NCI-H2029 (cell line): ENCODE measurements around the gene IFI27L2.

ENCODE experiments used
- DNase-seq: peaks from one replicate; lab custom pipeline; 2025; lab: John Stamatoyannopoulos, UW

Gene IFI27L2

DNA sequence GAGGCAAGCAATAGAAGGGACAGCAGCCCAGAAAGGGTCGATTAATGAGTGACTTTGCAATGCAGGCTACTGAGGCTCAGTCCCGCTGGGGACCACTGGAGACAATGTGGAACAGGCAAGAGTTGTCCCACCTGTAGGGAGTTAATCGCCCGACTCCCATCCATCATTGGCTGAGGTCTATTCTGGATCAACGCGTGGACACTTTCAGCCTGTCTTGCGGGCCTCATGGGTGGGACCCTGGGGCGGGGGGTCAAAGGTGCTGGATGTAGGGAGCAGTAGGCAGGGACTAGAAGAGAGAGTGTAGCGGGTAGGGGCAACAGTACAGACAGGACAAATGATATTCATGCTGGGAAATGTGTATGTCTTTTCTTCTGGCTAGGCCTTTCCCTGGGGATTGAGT is 6.1 kb downstream of the IFI27L2 start:
- DNase-seq: no peak

DNA sequence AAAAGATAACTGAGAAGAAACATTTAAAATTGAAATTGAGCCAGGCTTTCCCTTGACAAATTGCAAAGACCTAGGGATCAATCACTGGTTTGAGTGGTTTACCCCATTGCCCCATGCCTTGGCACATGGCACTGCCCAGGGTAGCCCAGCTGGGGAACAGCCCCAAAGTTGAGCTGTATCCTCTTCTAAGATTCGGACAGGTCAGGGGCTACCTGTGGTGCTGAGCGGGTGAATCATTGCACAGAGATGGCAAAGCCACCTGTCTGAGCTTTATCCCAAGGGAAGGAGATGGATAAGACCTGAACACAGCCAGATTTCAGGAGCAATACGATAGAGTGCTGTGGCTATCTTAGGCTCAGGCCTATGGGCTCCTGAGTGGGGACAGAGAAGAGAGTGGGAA is 7.0 kb downstream of the IFI27L2 start:
- no peak for DNase-seq

DNA sequence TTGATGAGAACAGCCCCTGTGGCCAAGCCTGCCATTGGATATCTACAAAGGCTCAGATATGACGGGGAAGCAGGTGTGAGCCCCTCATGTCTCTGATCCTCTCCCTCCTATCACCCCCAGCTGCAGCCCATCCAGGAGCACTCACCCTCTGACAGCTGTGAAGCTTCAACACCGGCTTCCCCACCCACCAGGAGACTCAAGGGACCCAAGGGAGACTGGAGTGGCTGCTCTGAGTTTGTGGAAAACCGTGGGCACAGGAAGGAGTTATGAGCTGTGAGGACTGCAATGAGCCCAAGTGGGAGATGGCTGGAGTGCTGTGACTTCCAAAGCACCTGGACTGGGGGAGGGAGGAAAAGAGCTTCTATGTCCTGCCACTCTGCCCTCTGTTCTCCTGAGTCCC is 7.9 kb downstream of the IFI27L2 start:
- DNase-seq: no peak

DNA sequence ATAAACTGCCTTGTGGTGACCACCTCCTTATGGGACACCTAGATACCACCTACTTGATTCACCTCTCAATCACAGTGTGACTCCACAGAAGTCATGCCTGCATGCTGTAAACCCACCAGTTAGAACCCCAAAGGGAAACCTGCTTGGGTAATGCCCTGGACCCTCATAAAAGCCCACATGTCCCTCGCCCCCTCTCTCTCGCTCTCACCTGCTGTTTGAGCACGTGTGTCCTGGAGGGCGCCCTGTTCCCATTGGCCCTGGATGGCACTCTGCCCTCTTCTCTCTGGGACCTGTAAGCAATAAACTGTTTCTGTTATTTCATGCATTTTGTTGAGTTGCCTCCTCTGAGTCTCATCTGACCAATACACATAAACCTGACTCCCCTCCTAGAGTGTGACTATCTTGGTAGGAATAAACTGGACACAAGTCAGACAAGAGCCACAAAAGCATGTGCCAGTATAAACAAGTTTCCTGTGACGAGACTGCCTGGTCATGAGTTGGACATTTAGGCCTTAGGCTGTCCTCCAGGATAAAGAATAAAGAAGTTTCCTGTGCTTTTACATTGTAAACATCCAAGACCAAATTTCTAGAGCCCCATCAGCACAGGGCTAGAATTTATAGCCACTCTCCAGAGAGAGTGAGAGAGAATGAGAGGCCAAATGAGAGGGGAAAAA is 8.6 kb downstream of the IFI27L2 start:
- DNase-seq: no peak

DNA sequence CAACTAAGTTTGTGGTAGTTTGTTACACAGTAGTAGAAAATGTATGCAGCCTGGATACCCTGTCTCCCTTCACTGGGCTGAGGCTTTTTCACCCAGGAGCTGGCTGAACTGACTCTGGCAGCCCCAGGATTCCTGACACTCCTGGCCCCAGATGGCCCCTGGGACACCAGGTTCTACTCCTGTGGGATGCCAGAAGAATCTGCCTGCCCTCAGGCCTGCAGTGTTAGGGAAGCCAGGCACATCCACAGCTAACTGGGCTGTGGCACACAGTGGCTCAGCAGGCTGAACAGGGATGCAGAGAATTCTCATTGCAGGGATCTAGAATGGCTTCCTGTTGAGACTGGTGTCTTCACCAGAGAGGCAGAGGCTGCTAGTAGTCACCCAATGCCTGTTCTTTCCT is 10.3 kb downstream of the IFI27L2 start:
- DNase-seq: no peak

DNA sequence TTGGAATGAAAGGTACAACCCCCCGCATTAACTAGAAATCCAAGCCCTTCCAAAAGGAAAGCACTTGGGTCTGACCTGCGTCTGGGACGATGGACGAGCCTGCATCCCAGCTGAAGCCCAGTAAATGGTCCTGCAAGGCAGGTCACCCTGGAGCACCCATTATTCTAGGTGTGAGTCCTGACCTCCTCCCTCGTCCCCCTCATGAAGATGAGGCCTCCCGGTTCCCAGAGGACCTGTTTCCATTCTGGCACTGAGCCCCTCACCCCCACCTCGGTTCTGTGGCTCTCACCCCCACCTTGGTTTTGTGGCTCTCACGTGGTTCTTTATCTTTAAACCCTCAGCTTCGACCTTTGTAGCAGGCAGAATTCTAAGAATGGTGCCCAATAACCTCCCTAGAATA is 11.5 kb downstream of the IFI27L2 start:
- DNase-seq: no peak

DNA sequence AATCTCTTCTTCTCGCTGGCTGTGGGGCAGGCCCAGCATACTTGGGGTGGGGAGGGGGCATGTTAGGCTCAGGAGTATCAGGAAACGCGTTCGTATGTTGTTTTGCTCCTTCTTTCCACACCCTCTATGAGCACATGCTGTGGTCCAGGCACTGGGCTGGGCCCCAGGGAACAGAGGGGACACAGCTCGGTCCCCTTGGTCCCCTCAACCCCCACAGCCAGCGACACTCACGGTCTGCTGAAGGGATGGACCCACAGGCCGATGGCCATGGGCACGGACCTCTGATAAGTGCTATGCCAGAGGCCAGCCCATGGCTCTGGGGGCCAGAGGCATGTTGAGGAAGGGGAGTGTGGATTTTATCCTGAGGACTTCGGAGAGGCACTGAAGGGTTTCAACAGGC is 12.7 kb downstream of the IFI27L2 start:
- no peak for DNase-seq

DNA sequence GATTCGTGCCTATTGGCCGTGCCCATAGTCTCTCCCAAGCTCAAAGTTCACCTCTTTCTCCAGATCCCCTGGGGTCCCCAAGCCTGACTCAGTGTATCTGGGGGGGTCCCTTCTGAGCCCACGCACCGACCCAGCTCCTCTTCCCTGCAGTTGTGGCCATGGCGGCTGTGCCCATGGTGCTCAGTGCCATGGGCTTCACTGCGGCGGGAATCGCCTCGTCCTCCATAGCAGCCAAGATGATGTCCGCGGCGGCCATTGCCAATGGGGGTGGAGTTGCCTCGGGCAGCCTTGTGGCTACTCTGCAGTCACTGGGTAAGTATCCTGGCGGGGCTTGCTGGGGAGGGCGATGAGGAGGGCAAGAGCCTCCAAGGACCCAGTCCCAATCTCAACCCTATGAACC is 13.8 kb downstream of the IFI27L2 start:
- DNase-seq: no peak

DNA sequence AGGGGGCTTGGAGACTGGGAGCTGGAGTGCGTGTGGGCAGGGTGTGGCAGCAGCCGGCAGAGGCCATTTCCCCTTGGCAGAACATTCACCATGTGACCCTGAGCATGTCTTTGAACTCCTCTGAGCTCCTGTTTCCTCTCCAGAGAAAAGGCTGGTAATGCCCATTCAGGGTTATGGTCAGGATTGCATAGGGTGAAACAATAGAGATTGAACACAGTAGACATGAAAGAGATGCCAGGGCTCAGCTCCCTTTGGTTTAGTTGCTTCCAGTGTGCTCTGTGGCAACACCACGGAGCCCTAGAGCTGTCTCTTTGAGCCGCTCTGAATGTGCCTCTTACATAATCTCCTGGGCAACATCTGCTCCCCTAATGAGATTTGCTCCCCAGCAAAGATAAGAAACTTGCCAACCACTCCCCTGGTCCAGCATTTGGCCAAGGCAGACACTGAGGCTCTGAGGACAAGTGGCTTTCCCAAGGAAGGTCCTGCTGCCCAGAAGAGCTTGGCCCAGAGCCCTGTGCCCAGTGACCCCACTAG is 14.3 kb downstream of the IFI27L2 start:
- no peak for DNase-seq

DNA sequence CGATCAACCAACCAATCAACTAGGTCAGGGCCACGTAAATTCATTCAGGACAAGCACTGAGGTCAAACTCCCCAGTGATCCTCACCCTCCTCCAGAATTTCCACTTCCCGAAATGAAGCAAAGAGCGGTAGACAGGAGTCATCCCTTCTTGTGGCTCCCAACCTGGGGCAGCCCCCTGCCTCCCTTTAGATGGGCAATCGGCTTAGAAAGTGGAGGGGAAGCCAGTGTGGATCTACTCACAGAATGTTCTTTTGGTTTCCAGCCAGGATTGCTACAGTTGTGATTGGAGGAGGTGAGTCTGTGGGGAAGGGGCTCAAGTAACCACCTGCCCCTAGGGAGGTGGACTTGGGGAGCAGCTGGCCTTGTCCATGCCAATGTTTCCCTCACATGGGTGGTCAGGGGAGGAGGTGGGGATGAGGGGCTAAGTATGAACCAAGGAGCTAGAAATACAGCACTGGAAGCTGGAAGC is 14.8 kb downstream of the IFI27L2 start:
- no peak for DNase-seq

DNA sequence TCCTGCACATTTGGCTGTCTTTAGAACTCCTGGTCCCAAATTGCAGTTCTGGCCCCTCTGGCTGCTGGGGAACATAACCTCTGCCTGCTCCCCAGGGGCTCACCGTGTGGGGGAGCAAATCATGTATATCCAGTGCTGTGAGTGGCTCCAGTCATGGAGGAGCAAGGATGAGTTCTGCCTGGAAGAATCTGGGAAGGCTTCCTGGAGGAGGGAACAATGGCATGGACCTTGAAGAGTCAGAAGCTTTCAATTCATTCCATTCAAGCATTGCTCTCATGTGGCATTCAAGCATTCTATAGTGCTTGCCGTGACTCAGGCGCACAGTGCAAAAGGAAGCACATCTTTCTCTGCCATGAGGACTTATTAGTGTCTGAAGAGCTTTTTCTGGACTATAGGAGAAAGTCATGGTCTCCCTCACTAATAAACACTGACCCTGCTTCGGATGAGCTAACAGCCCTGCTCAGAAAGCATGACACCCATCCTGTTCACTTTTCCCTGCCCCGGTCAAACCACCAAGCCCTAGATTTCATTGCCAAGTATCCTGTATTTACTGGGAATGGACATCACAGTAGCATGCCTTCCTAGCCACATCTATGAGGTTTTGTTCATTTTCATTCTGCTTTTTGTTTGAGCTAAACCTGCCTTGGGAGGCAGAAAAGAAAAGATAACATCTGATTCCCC is 15.4 kb downstream of the IFI27L2 start:
- no peak for DNase-seq

DNA sequence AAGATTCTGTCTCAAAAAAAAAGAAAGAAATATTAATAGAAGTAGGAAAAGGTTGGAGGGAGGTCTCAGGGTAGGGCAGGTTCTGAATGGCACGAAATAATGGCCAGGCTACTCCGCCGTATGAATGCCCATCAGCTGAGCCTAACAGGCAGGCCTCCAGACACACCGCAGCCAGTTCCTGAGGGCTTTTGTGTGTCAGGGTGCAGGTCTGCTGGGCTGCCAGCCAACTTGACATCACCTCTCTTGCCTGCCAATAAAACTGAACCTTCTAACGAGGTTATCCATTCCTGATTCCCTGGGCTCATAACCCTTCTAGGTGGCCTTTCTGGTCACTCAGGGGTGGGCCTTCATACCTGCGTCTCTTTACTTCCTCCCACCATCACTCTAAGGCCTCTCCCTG is 15.9 kb downstream of the IFI27L2 start:
- peak; percentile 61 for DNase-seq

DNA sequence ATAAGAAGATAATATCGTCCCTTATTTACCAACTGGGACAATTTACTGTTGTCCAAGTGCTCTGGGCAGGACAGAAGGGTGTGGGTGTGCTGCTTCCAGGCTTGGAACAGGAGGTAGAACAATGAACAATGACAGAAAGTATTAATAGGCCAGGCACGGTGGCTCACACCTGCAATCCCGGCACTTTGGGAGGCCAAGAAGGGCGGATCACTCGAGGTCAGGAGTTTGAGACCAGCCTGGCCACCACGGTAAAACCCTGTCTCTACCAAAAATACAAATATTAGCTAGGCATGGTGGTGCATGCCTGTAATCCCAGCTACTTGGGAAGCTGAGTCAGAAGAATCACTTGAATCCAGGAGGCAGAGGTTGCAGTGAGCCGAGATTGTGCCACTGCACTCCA is 16.3 kb downstream of the IFI27L2 start:
- DNase-seq: no peak

DNA sequence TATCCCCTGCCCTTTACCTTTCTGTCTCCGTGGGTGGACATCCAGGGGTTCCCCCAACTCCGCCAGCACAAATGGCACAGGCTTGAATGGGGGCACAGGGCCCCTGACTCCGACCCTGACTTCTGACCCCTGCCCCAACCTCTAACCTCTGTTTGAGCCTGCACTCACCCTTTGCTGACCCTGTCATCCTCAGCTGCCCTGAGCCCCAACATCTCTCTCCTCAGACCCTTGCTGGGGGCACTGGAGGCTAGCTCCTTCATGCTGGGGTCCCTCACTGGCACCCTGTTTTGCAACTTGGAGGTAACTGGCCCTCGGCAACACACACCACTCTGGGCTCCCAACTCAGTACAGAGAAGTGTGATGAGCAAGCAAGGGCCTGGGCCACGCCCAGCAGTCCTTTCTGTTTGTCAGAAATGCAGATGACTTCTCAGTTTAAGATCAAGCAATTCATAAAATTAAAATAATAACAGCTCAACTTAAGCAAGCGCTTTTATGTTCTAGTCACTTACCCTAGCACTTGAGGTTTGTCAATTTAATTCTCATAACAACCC is 16.8 kb downstream of the IFI27L2 start:
- DNase-seq: no peak

DNA sequence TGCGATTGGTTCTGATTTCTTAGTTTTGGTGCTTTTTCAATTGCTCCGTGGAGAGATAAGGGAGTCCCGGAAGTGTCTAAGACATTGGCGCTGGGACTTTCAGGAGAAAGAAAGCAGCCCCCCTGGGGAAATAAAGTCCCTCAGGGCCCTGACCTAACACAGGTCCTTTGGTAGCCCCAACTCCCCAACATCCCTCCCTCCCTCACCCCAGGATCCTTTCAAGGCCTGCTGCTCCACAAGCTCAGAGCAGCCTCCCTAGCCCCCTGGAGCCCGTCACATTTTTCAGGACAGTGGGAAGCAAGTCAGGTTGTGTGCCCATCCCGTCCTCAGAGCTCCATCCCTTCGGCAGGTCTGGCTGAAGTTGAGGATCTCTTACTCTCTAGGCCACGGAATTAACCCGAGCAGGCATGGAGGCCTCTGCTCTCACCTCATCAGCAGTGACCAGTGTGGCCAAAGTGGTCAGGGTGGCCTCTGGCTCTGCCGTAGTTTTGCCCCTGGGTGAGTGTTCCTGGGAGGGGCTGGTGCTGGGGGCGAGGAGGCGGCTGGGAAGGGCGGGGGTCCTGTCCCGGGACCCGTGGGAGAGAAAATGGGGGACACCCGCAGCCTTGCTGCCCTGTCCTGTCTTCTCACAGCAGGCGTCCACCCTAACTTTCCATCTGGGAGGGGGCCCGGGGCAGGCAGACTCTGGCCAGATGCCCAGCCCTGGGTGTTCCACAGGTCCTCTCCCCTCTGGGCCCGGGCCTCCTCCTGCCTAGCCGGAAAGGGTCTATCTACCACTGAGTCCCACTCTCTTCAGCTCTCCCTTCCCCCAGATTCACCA is 17.9 kb downstream of the IFI27L2 start:
- DNase-seq: no peak

DNA sequence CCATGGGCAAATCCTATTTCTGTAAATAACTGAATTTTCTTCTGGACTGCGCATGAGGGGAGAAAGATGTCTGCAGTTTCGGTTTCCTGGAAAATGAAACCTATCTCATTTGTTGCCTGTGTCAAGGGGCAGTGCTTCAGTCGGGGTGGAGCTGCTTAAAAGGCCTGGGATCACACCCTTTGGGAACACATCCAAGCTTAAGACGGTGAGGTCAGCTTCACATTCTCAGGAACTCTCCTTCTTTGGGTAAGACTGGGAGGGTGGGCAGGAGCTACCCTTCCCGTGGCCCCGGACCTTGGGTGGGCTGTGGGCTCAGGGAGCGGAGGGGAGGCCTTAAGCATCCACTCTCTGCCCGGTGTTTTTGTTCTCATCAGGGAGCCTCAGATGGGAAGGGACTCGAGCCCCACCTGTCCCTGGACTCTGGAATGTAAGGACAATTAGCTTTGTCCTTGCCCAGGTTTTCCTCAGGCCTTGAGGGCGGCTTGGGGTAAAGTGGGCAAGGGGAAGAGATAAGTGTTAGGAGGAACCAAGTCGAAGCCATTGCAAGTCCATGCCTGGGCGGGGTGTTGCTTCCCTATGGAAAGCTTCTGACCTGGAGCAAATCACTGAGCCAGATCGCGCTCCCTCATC is 18.7 kb downstream of the IFI27L2 start, which contains the start of gene IFI27:
Gene IFI27, plus strand, starts transcription at position 185 of the 630 bp plus-strand sequence.
- DNase-seq: peak; percentile 38

DNA sequence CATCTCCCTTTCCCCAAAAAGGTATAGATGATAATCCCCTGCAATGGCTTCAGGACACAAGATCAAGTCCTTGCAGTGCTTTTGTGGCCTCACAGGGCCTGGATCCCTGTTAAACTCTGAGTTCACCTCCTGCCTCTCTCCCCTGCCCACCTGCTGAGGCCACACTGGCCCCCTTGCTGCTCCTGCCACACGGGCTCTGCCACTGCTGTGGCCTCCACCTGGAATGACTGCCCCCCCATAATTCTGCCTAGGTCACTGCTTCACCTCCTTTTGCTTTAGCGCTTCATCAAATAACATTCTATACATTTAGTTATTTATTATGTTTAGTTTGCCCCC is 19.5 kb downstream of the IFI27L2 start:
- no peak for DNase-seq

DNA sequence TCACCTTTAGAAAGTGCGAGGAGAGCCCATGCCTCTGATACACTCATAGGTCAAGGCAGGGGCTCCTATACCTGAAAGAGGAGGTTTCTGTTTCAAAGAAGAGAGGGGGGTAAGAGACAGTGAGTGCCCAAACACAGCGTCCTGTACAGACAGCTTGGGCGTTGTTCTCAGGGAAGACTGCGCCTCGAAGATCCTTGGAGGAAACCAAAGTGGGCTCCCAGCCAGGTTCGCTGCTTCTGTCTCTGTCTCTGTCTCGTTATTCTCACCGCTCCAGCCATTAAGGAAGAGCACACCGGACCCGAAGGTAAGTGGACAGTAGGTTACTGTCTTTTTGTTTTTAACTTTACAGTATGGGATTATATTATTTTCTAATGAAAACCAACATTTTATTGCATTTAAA is 24.7 kb downstream of the IFI27L2 start:
- DNase-seq: no peak

DNA sequence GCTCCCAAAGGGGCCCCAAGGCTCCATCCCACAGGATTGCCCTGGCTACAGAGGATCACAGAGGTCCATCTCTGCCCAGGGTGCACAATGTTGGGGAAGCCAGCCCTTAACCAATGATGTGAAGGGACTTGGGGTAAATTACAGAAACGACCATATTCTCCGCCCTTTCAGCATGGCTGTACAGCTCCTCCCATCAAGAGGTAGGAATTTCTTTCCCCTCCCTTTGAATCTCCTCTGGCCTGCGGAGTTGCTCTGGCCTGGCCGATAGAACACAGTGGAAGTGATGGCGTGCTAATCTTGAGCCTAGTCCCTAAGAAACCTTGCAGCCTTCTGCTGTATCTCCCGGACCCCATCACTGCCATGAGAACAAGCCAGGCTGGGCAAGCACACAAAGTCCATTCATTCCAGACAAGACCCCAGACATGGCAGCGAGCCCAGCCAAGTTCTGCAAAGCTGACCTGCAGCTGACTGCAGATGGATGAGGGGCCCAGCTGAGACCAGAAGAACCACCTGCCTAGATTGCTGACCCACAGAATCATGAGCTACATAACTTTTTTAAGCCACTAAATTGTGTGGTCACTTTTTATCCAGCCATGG is 25.8 kb downstream of the IFI27L2 start:
- no peak for DNase-seq

DNA sequence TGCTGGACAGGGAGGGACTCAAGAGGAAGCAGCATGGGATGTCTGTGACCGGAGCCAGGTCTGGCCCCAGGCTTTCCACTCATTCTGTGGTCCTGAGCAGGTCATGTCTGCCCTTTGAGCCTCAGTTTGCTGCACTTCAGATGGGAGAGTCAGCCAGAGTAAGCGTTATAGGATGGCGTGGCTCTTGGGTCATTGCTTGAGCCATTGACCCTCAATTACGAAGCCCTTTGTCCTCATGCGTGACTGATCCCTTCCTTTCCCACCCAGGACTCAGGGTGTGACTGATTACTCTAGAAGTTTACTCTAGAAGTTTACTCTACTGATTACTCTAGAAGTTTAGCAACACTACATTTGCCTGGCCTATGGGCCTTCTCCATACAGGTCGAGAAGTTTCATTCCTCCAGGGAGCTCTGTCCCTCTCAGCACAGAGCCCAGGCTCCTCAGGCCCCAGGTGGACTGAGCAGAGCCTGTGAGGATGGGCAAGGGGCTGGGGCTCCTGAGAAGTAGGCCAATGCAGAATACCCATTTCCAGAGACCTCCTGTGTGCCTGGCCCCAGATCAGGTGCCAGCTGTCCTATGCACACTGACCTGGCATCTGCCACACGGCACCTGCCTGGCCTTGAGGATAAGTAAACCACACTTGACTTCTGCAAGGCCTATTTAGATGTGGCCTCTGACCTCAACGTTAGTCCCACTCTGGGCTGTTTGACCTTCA is 26.5 kb downstream of the IFI27L2 start:
- no peak for DNase-seq

DNA sequence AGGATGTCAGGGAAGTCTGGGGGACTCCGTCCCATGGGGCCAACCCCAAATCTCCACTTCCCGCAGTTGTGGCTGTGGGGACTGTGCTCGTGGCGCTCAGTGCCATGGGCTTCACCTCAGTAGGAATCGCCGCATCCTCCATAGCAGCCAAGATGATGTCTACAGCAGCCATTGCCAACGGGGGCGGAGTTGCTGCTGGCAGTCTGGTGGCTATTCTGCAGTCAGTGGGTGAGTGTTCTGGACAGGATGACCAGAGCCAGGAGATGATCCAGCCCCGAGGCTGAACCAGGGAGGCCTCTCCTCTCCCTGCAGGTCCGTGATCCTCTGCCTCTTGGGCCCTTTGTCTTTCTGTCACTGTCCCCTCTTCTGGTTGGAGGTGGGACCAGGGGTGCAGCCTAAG is 27.7 kb downstream of the IFI27L2 start:
- no peak for DNase-seq
